ENCODE results near the gene ZNF771.
A peak's percentile ranks its signal among the peaks of the same experiment; 100 is the strongest.
"Not testable (repeated sequence)": the region's sequence is repeated elsewhere in the genome, so short reads cannot be mapped to it uniquely, and the experiment has no call there.

Gene ZNF771

DNA sequence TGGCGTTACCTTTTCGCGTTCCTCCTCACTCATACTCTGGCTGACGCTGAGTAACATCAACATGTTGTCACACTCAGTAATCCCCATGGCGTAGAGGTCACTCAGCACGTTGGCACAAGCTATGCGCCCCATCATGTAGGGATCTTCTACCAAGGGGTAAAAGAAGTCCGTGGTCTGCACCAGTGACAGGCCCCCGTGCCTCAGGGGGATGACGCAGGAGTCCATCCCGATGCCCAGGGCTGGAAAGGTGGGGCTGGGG, 37.7 kb downstream of the ZNF771 start:
- in situ Hi-C loops (cut with HindIII; ENCODE audit: low sequenced_read_pairs) = no loop called here
- TF ChIP-seq, protein P1, sequence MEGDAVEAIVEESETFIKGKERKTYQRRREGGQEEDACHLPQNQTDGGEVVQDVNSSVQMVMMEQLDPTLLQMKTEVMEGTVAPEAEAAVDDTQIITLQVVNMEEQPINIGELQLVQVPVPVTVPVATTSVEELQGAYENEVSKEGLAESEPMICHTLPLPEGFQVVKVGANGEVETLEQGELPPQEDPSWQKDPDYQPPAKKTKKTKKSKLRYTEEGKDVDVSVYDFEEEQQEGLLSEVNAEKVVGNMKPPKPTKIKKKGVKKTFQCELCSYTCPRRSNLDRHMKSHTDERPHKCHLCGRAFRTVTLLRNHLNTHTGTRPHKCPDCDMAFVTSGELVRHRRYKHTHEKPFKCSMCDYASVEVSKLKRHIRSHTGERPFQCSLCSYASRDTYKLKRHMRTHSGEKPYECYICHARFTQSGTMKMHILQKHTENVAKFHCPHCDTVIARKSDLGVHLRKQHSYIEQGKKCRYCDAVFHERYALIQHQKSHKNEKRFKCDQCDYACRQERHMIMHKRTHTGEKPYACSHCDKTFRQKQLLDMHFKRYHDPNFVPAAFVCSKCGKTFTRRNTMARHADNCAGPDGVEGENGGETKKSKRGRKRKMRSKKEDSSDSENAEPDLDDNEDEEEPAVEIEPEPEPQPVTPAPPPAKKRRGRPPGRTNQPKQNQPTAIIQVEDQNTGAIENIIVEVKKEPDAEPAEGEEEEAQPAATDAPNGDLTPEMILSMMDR (IDR thresholded peaks at IDR 0.05; ENCODE audit: low read depth, low read length) = no peak
- peak overlapping the region; percentile 77 for H3K4me3 ChIP-seq (ENCODE audit: low read depth, low read length)
- DNase-seq (ENCODE audit: low read depth, low spot score) = no peak

DNA sequence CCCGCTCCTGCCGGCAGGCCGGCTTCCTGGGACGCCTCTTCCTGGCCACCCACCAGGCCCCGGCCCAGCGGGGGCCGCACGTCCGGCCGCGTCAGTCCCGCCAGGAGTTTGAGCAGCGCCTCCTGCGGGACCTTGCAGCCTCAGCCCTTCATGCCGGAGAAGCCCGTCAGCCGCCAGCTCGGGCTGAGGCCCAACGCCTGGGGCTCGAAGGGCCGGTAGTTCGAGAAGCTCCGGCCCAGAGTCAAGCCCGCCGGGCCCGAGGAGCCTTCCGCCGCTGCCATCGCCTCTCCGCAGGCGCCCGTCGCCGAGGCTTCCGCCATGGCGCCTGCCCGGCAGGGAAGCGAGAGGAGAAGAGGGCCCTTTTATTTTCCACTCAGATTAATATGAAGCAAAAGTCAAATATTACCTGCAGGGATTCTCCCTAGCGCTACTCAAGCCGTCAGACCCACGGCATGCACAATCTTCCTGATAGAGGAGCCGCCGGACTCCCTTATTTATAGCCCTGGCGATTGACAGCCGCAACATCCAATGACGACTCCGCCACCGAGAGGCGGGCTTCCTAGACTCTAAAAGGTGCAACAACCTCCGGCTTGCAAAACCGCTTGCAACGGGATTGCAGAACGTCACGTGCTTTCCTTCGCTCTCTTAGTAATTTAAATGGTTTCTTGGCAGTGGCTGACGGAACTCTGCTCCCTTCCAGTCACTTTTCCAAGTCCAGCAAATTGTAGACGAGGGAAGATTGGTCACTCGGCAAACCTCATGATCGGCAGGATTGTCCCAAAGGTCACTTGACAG, 38.2 kb downstream of the ZNF771 start, which contains the start of gene SEPHS2:
Gene SEPHS2 (minus strand): TSS at position 467 of the 795 bp plus-strand sequence. CDS start 147 bp downstream, at position 320.
- DNase-seq (ENCODE audit: low read depth, low spot score) = peak; percentile 98
- peak within 1 kb of the TSS; percentile 77 for H3K4me3 ChIP-seq (ENCODE audit: low read depth, low read length)
- in situ Hi-C loops (cut with HindIII; ENCODE audit: low sequenced_read_pairs) = no loop called here
- TF ChIP-seq, protein P1 (IDR thresholded peaks at IDR 0.05; ENCODE audit: low read depth, low read length) = peak; percentile 57

DNA sequence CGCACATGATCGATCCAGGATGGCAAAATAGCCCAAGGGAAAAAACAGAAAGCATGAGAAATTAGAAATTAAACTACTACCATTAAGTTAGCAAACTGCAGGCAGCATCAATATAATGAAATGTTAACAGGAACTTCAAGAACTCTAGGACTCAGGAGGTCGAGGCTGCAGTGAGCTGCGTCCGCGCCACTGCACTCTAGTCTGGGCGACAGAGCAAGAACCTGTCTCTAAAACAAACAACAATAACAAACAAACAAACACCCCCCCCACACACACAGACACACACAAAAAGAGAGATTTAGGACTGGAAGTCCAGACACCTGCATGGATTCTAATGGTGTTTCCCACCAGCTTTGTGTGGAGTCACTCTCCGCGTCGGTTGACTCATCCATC, 38.8 kb downstream of the ZNF771 start:
- peak overlapping the region; percentile 77 for H3K4me3 ChIP-seq (ENCODE audit: low read depth, low read length)
- TF ChIP-seq, protein P1 (IDR thresholded peaks at IDR 0.05; ENCODE audit: low read depth, low read length) = no peak
- DNase-seq (ENCODE audit: low read depth, low spot score) = no peak
- in situ Hi-C loops (cut with HindIII; ENCODE audit: low sequenced_read_pairs) = no loop called here

DNA sequence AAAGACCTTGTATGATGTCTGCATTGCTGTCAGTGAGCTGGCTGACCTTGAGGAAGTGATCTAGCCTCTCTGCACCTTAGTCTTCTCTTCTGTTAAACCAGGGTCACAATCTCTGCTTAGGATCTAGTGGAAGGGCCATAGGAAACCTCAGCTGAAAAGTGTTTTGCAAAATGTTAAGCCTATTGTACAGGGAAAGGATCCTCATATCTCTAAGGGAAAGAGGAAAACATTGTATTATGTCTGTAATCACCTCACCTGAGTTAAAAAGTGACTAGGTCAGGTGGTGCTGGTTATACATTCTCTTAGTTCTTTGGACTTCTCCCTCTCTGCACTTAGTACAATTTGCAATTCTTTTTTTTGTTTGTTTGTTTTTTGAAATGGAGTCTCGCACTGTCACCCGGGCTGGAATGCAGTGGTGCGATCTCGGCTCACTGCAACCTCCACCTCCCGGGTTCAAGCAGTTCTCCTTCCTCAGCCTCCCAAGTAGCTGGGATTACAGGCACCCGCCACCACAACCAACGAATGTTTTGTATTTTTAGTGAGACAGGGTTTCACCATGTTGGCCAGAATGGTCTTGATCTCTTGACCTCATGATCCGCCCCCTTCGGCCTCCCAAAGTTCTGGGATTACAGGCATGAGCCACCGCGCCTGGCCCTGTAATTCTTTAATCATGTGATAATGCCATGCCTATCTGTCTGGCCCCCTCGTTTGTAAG, 40.3 kb downstream of the ZNF771 start:
- H3K4me3 ChIP-seq (ENCODE audit: low read depth, low read length) = no peak overlapping the region
- DNase-seq (ENCODE audit: low read depth, low spot score) = no peak
- in situ Hi-C loops (cut with HindIII; ENCODE audit: low sequenced_read_pairs) = no loop called here
- TF ChIP-seq, protein P1 (IDR thresholded peaks at IDR 0.05; ENCODE audit: low read depth, low read length) = no peak

DNA sequence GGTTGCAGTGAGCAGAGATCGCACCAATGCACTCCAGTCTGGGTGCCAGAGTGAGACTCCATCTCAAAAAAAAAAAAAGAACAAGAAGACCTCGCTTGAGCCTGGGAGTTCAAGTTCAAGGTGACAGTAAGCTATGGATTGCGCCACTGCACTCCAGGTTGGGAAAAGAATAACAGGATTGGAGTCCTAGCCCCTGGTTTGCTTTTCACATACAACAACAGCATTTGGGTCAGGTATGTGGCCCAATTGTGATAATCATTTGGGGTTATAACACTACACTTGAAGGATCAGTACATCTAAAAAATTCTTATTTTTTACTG, 41.7 kb downstream of the ZNF771 start:
- H3K4me3 ChIP-seq (ENCODE audit: low read depth, low read length) = no peak overlapping the region
- TF ChIP-seq, protein P1 (IDR thresholded peaks at IDR 0.05; ENCODE audit: low read depth, low read length) = no peak
- no peak for DNase-seq (ENCODE audit: low read depth, low spot score)
- in situ Hi-C loops (cut with HindIII; ENCODE audit: low sequenced_read_pairs) = no loop called here

DNA sequence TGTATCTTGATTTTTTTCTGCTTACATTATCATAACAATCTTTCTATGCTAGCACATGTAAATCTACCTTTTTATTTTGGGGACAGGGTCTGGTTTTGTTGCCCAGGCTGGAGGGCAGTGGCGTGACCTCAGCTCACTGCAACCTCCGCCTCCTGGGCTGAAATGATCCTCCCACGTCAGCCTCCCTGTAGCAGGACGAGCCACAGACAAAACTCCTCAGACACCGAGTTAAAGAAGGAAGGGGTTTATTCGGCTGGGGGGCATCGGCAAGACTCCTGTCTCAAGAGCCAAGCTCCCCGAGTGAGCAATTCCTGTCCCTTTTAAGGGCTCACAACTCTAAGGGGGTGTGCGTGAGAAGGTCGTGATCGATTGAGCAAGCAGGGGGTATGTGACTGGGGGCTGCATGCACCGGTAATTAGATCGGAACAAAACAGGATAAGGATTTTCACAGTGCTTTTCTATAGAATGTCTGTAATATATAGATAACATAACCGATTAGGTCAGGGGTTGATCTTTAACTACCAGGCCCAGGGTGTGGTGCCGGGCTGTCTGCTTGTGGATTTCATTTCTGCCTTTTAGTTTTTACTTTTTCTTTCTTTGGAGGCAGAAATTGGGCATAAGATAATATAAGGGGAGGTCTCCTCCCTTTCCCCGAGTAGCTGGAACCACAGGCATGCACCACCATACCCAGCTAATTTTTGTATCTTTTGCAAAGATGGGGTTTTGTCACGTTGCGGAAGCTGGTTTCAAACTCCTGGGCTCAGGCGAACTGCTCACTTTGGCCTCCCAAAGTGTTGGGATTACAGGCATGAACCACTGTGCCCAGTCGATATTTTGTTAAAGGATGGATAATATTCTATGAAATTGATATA, 45.5 kb downstream of the ZNF771 start:
- in situ Hi-C loops (cut with HindIII; ENCODE audit: low sequenced_read_pairs); H3K4me3 ChIP-seq (ENCODE audit: low read depth, low read length); DNase-seq (ENCODE audit: low read depth, low spot score): not testable (repeated sequence)

All from astrocyte of the spinal cord (primary cell).